ENCODE results near the gene UGT1A4. TPM values are rescaled to one million over a fixed set of nuclear protein-coding genes. Genes with fewer than 3 reads are reported as not detected.
"Not testable (repeated sequence)": the region's sequence is repeated elsewhere in the genome, so short reads cannot be mapped to it uniquely, and the experiment has no call there.

The UGT1A4 gene
- total and polyA plus RNA-seq, 2 donors (not counting 3 experiments of a cell fraction or from before 2014, with no cell fraction given), result not detected

GRCh38 chr2:233700028-233700635, 18.4 kb upstream of the UGT1A4 start:
- POLR2A ChIA-PET, result interaction anchor here (0.8 kb wide), 1 partner anchor 213 kb away, joined by 3 read pairs; no protein-coding TSS in a partner anchor
- Histone ChIP-seq H3K9me1 (replicated peaks; ENCODE audit: control insufficient read depth, extremely low read depth, insufficient read depth, low read length) (no peaks in the 10 kb centered on the region), H3K9ac (replicated peaks; ENCODE audit: extremely low read depth, insufficient read depth, low read length) (peak overlapping the region; percentile 62), H4K20me1 (replicated peaks; ENCODE audit: control insufficient read depth, extremely low read depth, insufficient read depth, low read length) (no peaks in the 10 kb centered on the region), H3K27ac (ENCODE audit: insufficient read depth, low read depth, low read length) (peak overlapping the region; percentile 95), H3K27me3 (ENCODE audit: control insufficient read depth in 2 of 2, insufficient read depth in 2 of 2, low read length in 2 of 2) (no peaks in the 10 kb centered on the region), H2AFZ (ENCODE audit: low read depth, low read length) (peak overlapping the region; percentile 38), H3K79me2 (ENCODE audit: control insufficient read depth, insufficient read depth, low read length) (no peaks in the 10 kb centered on the region), H3K4me3 (replicated peaks in 1 of 3; ENCODE audit: insufficient read depth in 1 of 3, low read depth in 1 of 3, low read length in 3 of 3) (no peak overlapping the region), H3K4me1 (ENCODE audit: control insufficient read depth, extremely low read depth, insufficient read depth, low read length) (peaks cover 4% of the 10 kb centered on the region), H3K4me2 (ENCODE audit: insufficient read depth, low read length) (no peak overlapping the region), H3K9me3 (replicated peaks; ENCODE audit: control insufficient read depth, insufficient read depth, low read length) (no peaks in the 10 kb centered on the region), H3K36me3 (ENCODE audit: control insufficient read depth in 2 of 2, extremely low read depth in 1 of 2, insufficient read depth in 2 of 2, low read length in 2 of 2) (no peaks in the 10 kb centered on the region)
- dilution Hi-C loops (cut with MboI; ENCODE audit: extremely low pct_ligation_motif_present, low sequenced_read_pairs), result no loop called here
- FAIRE-seq (no peak), DNase-seq (ENCODE audit: low read depth, low spot score) (peak; percentile 94)
- CTCF ChIA-PET, result interaction anchor here (1.0 to 3.5 kb wide), 2 partner anchors 12 to 252 kb away, joined by 5 to 14 read pairs; partner anchors contain the start of gene UGT1A5
- peak; percentile 15 for TF ChIP-seq JUN (IDR thresholded peaks at IDR 0.05; ENCODE audit: borderline replicate concordance, insufficient read depth, insufficient read length, low read depth)
- no peak for TF ChIP-seq FOS (IDR thresholded peaks at IDR 0.05; ENCODE audit: borderline replicate concordance, insufficient read depth, low read length)
- no peak for TF ChIP-seq MYC (IDR thresholded peaks at IDR 0.05; ENCODE audit: low read depth, low read length)
- TF ChIP-seq GATA2 (IDR thresholded peaks at IDR 0.05; ENCODE audit: insufficient read depth, insufficient read length, low read depth, low read length), result peak; percentile 13
- BruUV-seq (replicated peaks), result no TSS peak
- intact Hi-C loops (cut with micrococcal nuclease), result loop anchor here (1.0 kb wide), 1 partner anchor 11 kb away; no protein-coding TSS in a partner anchor

- H3K9me3 ChIP-seq (replicated peaks; ENCODE audit: control insufficient read depth, insufficient read depth, low read length); H3K4me1 ChIP-seq (ENCODE audit: control insufficient read depth, extremely low read depth, insufficient read depth, low read length); H3K27me3 ChIP-seq (ENCODE audit: control insufficient read depth in 2 of 2, insufficient read depth in 2 of 2, low read length in 2 of 2); H2AFZ ChIP-seq (ENCODE audit: low read depth, low read length); H3K4me2 ChIP-seq (ENCODE audit: insufficient read depth, low read length); dilution Hi-C loops (cut with MboI; ENCODE audit: extremely low pct_ligation_motif_present, low sequenced_read_pairs); H3K9ac ChIP-seq (replicated peaks; ENCODE audit: extremely low read depth, insufficient read depth, low read length); H4K20me1 ChIP-seq (replicated peaks; ENCODE audit: control insufficient read depth, extremely low read depth, insufficient read depth, low read length); H3K79me2 ChIP-seq (ENCODE audit: control insufficient read depth, insufficient read depth, low read length); H3K36me3 ChIP-seq (ENCODE audit: control insufficient read depth in 2 of 2, extremely low read depth in 1 of 2, insufficient read depth in 2 of 2, low read length in 2 of 2); H3K4me3 ChIP-seq (replicated peaks in 1 of 3; ENCODE audit: insufficient read depth in 1 of 3, low read depth in 1 of 3, low read length in 3 of 3); DNase-seq (ENCODE audit: low read depth, low spot score); H3K9me1 ChIP-seq (replicated peaks; ENCODE audit: control insufficient read depth, extremely low read depth, insufficient read depth, low read length); BruUV-seq (replicated peaks); POLR2A ChIA-PET; H3K27ac ChIP-seq (ENCODE audit: insufficient read depth, low read depth, low read length); FAIRE-seq: not testable (repeated sequence)
- CTCF ChIA-PET, result interaction anchor here (1.0 to 3.5 kb wide), 2 partner anchors 11 to 253 kb away, joined by 5 to 14 read pairs; partner anchors contain the start of gene UGT1A5
- intact Hi-C loops (cut with micrococcal nuclease), result loop anchor here (1.0 kb wide), 1 partner anchor 12 kb away; no protein-coding TSS in a partner anchor
Observed at GRCh38 chr2:233700842-233701241, 17.7 kb upstream of the UGT1A4 start.

All from endothelial cell of umbilical vein (primary cell).